Keratinocyte (primary cell): ENCODE data around the gene REXO1. TPM values are rescaled to one million over a fixed set of nuclear protein-coding genes. Genes with fewer than 3 reads are reported as not detected.
A peak's percentile ranks its signal among the peaks of the same experiment; 100 is the strongest.

Source experiments
- DNase-seq: peaks from one replicate; pipeline ENCODE4 v3.0.0-alpha.2; 2011; ENCODE audit warnings: low read depth, missing footprints, low spot score
- FAIRE-seq: peaks from 2 replicates; lab custom pipeline; 2011; peaks lifted over from hg19 to GRCh38; lab: Jason Lieb, UNC
- H2AFZ ChIP-seq: 2 replicates; pipeline ENCODE4 v1.6.0; 2012; ENCODE audit warnings: low read length, control low read depth, inconsistent platforms; ENCODE audit not compliant: control insufficient read depth
- H3K27ac ChIP-seq: 2 replicates; pipeline ENCODE4 v1.5.1; 2011; ENCODE audit warnings: low read length; ENCODE audit not compliant: control insufficient read depth, insufficient read depth
- H3K27me3 ChIP-seq: 3 replicates; pipeline ENCODE4 v1.6.0; 2011; ENCODE audit warnings: low read length; ENCODE audit not compliant: control insufficient read depth, insufficient read depth; ENCODE audit errors: extremely low read depth
- H3K36me3 ChIP-seq, 2 experiments: 2 replicates in 1 of 2; 3 replicates in 1 of 2; pipeline ENCODE4 v1.5.1; 2011; ENCODE audit warnings: low read length in 2 of 2, mild to moderate bottlenecking in 1 of 2; ENCODE audit not compliant: control insufficient read depth in 2 of 2, insufficient read depth in 2 of 2; ENCODE audit errors: extremely low read depth in 1 of 2
- H3K4me1 ChIP-seq: 3 replicates; pipeline ENCODE4 v1.5.1; 2011; ENCODE audit warnings: low read length; ENCODE audit not compliant: control insufficient read depth, insufficient read depth; ENCODE audit errors: extremely low read depth
- H3K4me2 ChIP-seq: 3 replicates; pipeline ENCODE4 v1.6.0; 2011; ENCODE audit warnings: low read depth, low read length; ENCODE audit not compliant: control insufficient read depth, insufficient read depth; ENCODE audit errors: extremely low read depth
- H3K4me3 ChIP-seq, 3 experiments: fragments of 200-600 bp in 1 of 3; sonication (generic) in 1 of 3; 2 replicates in 2 of 3; 3 replicates in 1 of 3; pipeline ENCODE4 v1.5.1; 2011 to 2016; ENCODE audit warnings: low read length in 3 of 3, mild to moderate bottlenecking in 3 of 3, control low read depth in 2 of 3, inconsistent platforms in 1 of 3, low read depth in 1 of 3, mixed read lengths in 1 of 3, mixed run types in 1 of 3, moderate library complexity in 1 of 3; ENCODE audit not compliant: control insufficient read depth in 2 of 3, insufficient read depth in 2 of 3; ENCODE audit errors: extremely low read depth in 1 of 3
- H3K79me2 ChIP-seq: 2 replicates; pipeline ENCODE4 v1.6.0; 2012; ENCODE audit warnings: low read length; ENCODE audit not compliant: control insufficient read depth, insufficient read depth
- H3K9ac ChIP-seq: 3 replicates; pipeline ENCODE4 v1.6.0; 2011; ENCODE audit warnings: low read length; ENCODE audit not compliant: control insufficient read depth, insufficient read depth; ENCODE audit errors: extremely low read depth
- H3K9me1 ChIP-seq: 3 replicates; pipeline ENCODE4 v1.6.0; 2011; ENCODE audit warnings: low read length; ENCODE audit not compliant: control insufficient read depth, insufficient read depth; ENCODE audit errors: extremely low read depth
- H3K9me3 ChIP-seq: 2 replicates; pipeline ENCODE4 v1.5.1; 2012; ENCODE audit warnings: low read depth, low read length; ENCODE audit not compliant: control insufficient read depth
- H4K20me1 ChIP-seq: 3 replicates; pipeline ENCODE4 v1.6.0; 2011; ENCODE audit warnings: low read length; ENCODE audit not compliant: control insufficient read depth, insufficient read depth; ENCODE audit errors: extremely low read depth
- CTCF ChIP-seq, 3 experiments: IDR thresholded peaks in 1 of 3; conservative IDR thresholded peaks in 1 of 3; optimal IDR thresholded peaks in 1 of 3; 2 replicates in 2 of 3; 3 replicates in 1 of 3; pipeline versions ENCODE3 to v1.5.1; 2011; ENCODE audit warnings: low read length in 3 of 3, mild to moderate bottlenecking in 3 of 3, moderate library complexity in 2 of 3, control low read depth in 1 of 3, inconsistent platforms in 1 of 3; ENCODE audit not compliant: insufficient read depth in 2 of 3; ENCODE audit errors: extremely low read depth in 1 of 3
- EZH2 ChIP-seq: IDR thresholded peaks from one replicate; pipeline ENCODE4 v1.6.1; 2012; ENCODE audit warnings: inconsistent platforms, mild to moderate bottlenecking, low read length, moderate library complexity
- dilution Hi-C: fragments of 300-500 bp; cut with MboI; formaldehyde crosslinking; loops from one replicate; pipeline ENCODE4 v1.7.0; 2020; ENCODE audit warnings: low sequenced_read_pairs; ENCODE audit not compliant: extremely low pct_ligation_motif_present
- polyA plus RNA-seq, 5 experiments: library from polyadenylated mRNA; depleted of rRNA in 3 of 5; stranded (reverse) in 3 of 5; stranded (forward) in 1 of 5; unstranded in 1 of 5; fragments of >200 nt; gene quantifications; 1 replicate in 1 of 5; 2 replicates in 3 of 5; 3 replicates in 1 of 5; pipeline versions ENCODE4 v1.2.1 to v1.2.3, GENCODE V29; 2011 to 2012; ENCODE audit warnings: missing spikeins in 2 of 5, low read depth in 1 of 5, low replicate concordance in 1 of 5

Gene REXO1
- polyA plus RNA-seq, 1 donor (not counting 4 experiments of a cell fraction or from before 2014, with no cell fraction given), result 6.1 TPM

DNA sequence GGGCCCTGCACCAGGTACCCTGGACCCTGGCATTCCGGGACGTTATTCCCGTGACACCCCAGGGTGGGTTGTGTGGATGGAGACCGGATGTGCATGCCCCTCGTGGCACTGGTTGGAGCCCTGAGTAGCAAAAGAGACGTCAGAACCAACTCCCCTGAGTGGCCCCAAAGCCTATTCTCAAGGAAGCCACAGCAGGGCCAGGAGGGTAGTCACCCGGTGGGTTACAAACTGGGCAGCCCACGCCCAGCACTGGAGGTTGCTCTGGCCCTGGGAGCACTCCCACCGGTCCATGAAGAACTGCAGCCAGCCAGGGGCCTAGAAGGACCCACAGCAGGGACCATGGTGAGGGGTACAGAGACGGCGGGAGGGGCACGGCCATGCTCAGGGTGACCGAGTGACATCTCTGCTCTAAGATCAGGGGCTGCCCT is 7.6 kb upstream of the REXO1 start:
- Histone ChIP-seq H3K27ac (peak overlapping the region; percentile 71), H3K27me3 (no peaks in the 10 kb centered on the region), H3K4me3 (peak overlapping the region; percentile 19 to 68 (median 59)), H4K20me1 (peaks cover 14% of the 10 kb centered on the region), H3K36me3 (peaks cover 0 to 2% of the 10 kb centered on the region in 2 experiments), H3K9ac (peak overlapping the region; percentile 69), H3K9me1 (no peaks in the 10 kb centered on the region), H3K4me1 (peaks cover 67% of the 10 kb centered on the region), H3K79me2 (peaks cover 81% of the 10 kb centered on the region), H3K9me3 (no peaks in the 10 kb centered on the region), H2AFZ (no peak overlapping the region), H3K4me2 (peak overlapping the region; percentile 96)
- no peak for TF ChIP-seq CTCF (optimal IDR thresholded peaks at IDR 0.05 in 1 of 3, IDR thresholded peaks at IDR 0.05 in 1 of 3, conservative IDR thresholded peaks at IDR 0.05 in 1 of 3; ENCODE audit: extremely low read depth in 1 of 3, insufficient read depth in 2 of 3, low read length in 3 of 3)
- dilution Hi-C loops, result no loop called here
- no peak for FAIRE-seq
- DNase-seq, result no peak

DNA sequence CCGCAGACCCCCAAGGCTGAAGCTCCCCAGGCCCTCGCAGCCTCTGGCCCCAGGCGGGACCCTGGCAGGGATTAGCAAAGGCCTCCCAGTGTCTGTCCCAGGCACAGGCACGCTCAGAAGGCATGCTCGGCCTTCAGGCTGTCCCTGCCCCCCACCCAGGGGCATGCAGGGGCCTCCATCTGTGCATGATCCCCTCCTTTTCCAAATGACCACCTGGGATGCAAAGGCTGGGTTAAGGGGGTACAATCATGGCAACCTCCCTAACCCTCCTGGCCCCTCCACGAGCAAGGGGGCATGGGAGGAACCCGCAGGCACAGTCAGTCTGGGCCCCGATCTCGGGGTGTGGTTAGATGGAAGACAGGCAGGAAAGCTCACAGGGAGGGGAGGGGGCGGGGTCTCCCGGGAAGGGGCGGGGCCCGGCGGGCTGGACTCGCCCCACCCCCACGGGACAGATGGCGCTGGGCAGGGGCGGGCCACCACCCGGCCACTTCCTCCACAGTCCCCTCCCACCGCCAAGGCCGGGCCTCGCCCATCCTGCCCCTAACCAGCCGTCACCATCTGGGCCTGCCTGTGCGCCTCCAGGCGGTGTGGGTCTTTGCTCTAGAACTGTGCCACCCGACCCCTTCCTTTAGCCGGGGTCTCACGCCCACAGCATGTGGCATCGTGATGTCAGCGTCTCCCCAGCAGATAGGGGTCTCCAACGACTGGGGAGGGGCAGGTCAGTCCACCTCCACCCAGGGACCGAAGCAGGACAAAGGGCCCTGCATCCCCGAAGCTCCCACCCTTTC is 7.0 kb upstream of the REXO1 start:
- Histone ChIP-seq H3K36me3 (peaks cover 0 to 5% of the 10 kb centered on the region in 2 experiments), H3K79me2 (peaks cover 77% of the 10 kb centered on the region), H2AFZ (no peak overlapping the region), H3K4me1 (peaks cover 61% of the 10 kb centered on the region), H3K27ac (peak overlapping the region; percentile 78), H3K4me2 (peak overlapping the region; percentile 96), H3K9ac (peak overlapping the region; percentile 71), H3K9me3 (no peaks in the 10 kb centered on the region), H3K9me1 (no peaks in the 10 kb centered on the region), H4K20me1 (peaks cover 10% of the 10 kb centered on the region), H3K4me3 (peak overlapping the region; percentile 32 to 73 (median 59)), H3K27me3 (no peaks in the 10 kb centered on the region)
- DNase-seq (peak; percentile 52), FAIRE-seq (peak; percentile 69)
- TF ChIP-seq CTCF (optimal IDR thresholded peaks at IDR 0.05 in 1 of 3, IDR thresholded peaks at IDR 0.05 in 1 of 3, conservative IDR thresholded peaks at IDR 0.05 in 1 of 3; ENCODE audit: extremely low read depth in 1 of 3, insufficient read depth in 2 of 3, low read length in 3 of 3) (peak in 1 of 3 experiments; percentile 16), EZH2 (no peak)
- dilution Hi-C loops, result no loop called here
